Kidney (tissue), 14 donors: ENCODE measurements around the gene JTB. TPM values are rescaled to one million over a fixed set of nuclear protein-coding genes. Genes with fewer than 3 reads are reported as not detected.
A peak's percentile ranks its signal among the peaks of the same experiment; 100 is the strongest.

Source experiments
- DNase-seq, 5 donors: peaks; one replicate each; pipeline ENCODE4 v3.0.0-alpha.2; 2013 to 2020
- FAIRE-seq: peaks from 2 replicates; lab custom pipeline; 2012; peaks lifted over from hg19 to GRCh38; lab: Jason Lieb, UNC
- H3K27ac ChIP-seq, 2 donors: one replicate each; pipeline ENCODE4 v1.7.0; 2013; ENCODE audit warnings: low read depth in 2 of 2, low read length in 2 of 2, inconsistent platforms in 1 of 2
- H3K27me3 ChIP-seq: one replicate; pipeline ENCODE4 v1.7.1; 2013; ENCODE audit warnings: low read length, inconsistent platforms; ENCODE audit not compliant: control insufficient read depth, insufficient read depth
- H3K36me3 ChIP-seq, 3 donors: one replicate each; pipeline versions ENCODE4 v1.7.0 to v1.7.1; 2013; ENCODE audit warnings: low read length in 3 of 3, control low read depth in 1 of 3, inconsistent platforms in 1 of 3; ENCODE audit not compliant: insufficient read depth in 3 of 3, control insufficient read depth in 2 of 3
- H3K4me1 ChIP-seq, 3 donors: one replicate each; pipeline versions ENCODE4 v1.7.0 to v1.7.1; 2013; ENCODE audit warnings: low read length in 3 of 3, inconsistent platforms in 1 of 3, low read depth in 1 of 3; ENCODE audit not compliant: control insufficient read depth in 2 of 3, insufficient read depth in 2 of 3
- H3K4me3 ChIP-seq, 3 donors: one replicate each; pipeline versions ENCODE4 v1.7.0 to v1.8.1; 2013; ENCODE audit warnings: low read length in 3 of 3, control low read depth in 1 of 3, inconsistent platforms in 1 of 3
- H3K9ac ChIP-seq, 3 donors: one replicate each; pipeline versions ENCODE4 v1.7.0 to v1.7.1; 2013; ENCODE audit warnings: low read length in 3 of 3, control low read depth in 1 of 3, inconsistent platforms in 1 of 3
- H3K9me3 ChIP-seq, 3 donors: one replicate each; pipeline versions ENCODE4 v1.7.0 to v1.7.1; 2013; ENCODE audit warnings: low read length in 3 of 3, control low read depth in 1 of 3, inconsistent platforms in 1 of 3; ENCODE audit not compliant: control insufficient read depth in 2 of 3, insufficient read depth in 1 of 3
- CTCF ChIP-seq: IDR thresholded peaks from 3 replicates; pipeline ENCODE4 v1.5.1; 2012; ENCODE audit warnings: mild to moderate bottlenecking, moderate library complexity, borderline replicate concordance; ENCODE audit not compliant: insufficient read depth; ENCODE audit errors: extremely low read depth
- intact Hi-C: fragments of 100-400 bp; cut with DNase I; formaldehyde crosslinking; loops from one replicate; pipeline ENCODE4 v1.11.1; 2022
- microRNA-seq: library from miRNA; unstranded; fragments of <30 nt; microRNA quantifications from one replicate; pipeline ENCODE4 v1.2.0, GENCODE V29; 2020
- polyA plus RNA-seq: library from polyadenylated mRNA; stranded (reverse); fragments of 350-450 nt; fragmentation: Illumina TruSeq; extraction: RNeasy Lipid Tissue Mini Kit (QIAGEN cat#74804); gene quantifications from one replicate; pipeline ENCODE4 v1.2.3, GENCODE V29; 2014; ENCODE audit warnings: low read depth, low replicate concordance; ENCODE audit not compliant: insufficient read depth
- total RNA-seq: library from RNA; stranded (reverse); fragmentation: NEBNext Ultra II Directional; extraction: Animal tissue kit (Norgen Biotek cat#: 25700); gene quantifications from one replicate; pipeline ENCODE4 v1.2.1, GENCODE V29; 2021
- donor health status: control.
- donor health status: control.
- donor health status: control.
- donor health status: control.
- donor health status: control.
- donor health status: DM: yes; HTN: yes; CAD: no.
- donor health status: Normal renal cell carcinoma (clear cell type).

JTB gene
- total and polyA plus RNA-seq, 2 donors from 2014 or later: 97.0 to 188 TPM

- FAIRE-seq: no peak
These were observed 48.6 kb downstream of the JTB start for GRCh38 chr1:153928791-153929341.

GRCh38 chr1:153928245-153928644 is 49.2 kb downstream of the JTB start:
- DNase-seq (no peak), FAIRE-seq (no peak)
- no peaks in the 10 kb centered on the region for H3K27me3 ChIP-seq
- H3K4me1 ChIP-seq: peaks cover 0 to 10% (median 0%) of the 10 kb centered on the region in 3 donors
- no peaks in the 10 kb centered on the region for H3K9me3 ChIP-seq
- no peak overlapping the region for H3K27ac ChIP-seq
- no peak overlapping the region for H3K9ac ChIP-seq
- TF ChIP-seq CTCF: no peak
- H3K4me3 ChIP-seq: no peak overlapping the region
- H3K36me3 ChIP-seq: peaks cover 0 to 20% (median 6%) of the 10 kb centered on the region in 3 donors
- intact Hi-C loops: no loop called here

More at GRCh38 chr1:153928791-153929341, 48.6 kb downstream of the JTB start:
- H3K27me3 ChIP-seq: no peaks in the 10 kb centered on the region
- peaks cover 0 to 7% (median 0%) of the 10 kb centered on the region in 3 donors for H3K4me1 ChIP-seq
- no peaks in the 10 kb centered on the region for H3K9me3 ChIP-seq
- H3K9ac ChIP-seq: no peak overlapping the region
- no peak overlapping the region for H3K4me3 ChIP-seq
- peaks cover 0 to 24% (median 7%) of the 10 kb centered on the region in 3 donors for H3K36me3 ChIP-seq
- DNase-seq: peak in 1 of 5 donors; percentile 19
- intact Hi-C loops: no loop called here
- H3K27ac ChIP-seq: no peak overlapping the region
- TF ChIP-seq CTCF: no peak

GRCh38 chr1:153926405-153926804 is 51.1 kb downstream of the JTB start:
- no peaks in the 10 kb centered on the region for H3K27me3 ChIP-seq
- FAIRE-seq (no peak), DNase-seq (no peak)
- peaks cover 0 to 8% (median 0%) of the 10 kb centered on the region in 3 donors for H3K36me3 ChIP-seq
- no peak for TF ChIP-seq CTCF
- no peak overlapping the region for H3K4me3 ChIP-seq
- H3K9ac ChIP-seq: no peak overlapping the region
- H3K27ac ChIP-seq: no peak overlapping the region
- intact Hi-C loops: no loop called here
- H3K4me1 ChIP-seq: peaks cover 0 to 16% (median 2%) of the 10 kb centered on the region in 3 donors
- H3K9me3 ChIP-seq: no peaks in the 10 kb centered on the region

Small RNAs within 50 kb of the gene (microRNA-seq; reads per million reads assigned to microRNA genes)
- not detected for gene MIR6737

Other genes with a start within 250 kb of the JTB start
- 74.8 TPM for gene INTS3, start 249.6 kb downstream of the JTB start, total RNA-seq
- gene INTS3, start 249.6 kb downstream of the JTB start, polyA plus RNA-seq: 42.7 TPM
- 54.0 TPM for gene SLC27A3, start 202.3 kb downstream of the JTB start, total RNA-seq
- gene SLC27A3, start 202.3 kb downstream of the JTB start, polyA plus RNA-seq: 36.9 TPM
- 49.0 TPM for gene GATAD2B, start 54.7 kb downstream of the JTB start, total RNA-seq
- 3.6 TPM for gene GATAD2B, start 54.7 kb downstream of the JTB start, polyA plus RNA-seq
- gene DENND4B, start 31.0 kb downstream of the JTB start, total RNA-seq: 60.6 TPM
- 13.2 TPM for gene DENND4B, start 31.0 kb downstream of the JTB start, polyA plus RNA-seq
- gene CRTC2, start 19.1 kb downstream of the JTB start, total RNA-seq: 44.8 TPM
- 28.6 TPM for gene CRTC2, start 19.1 kb downstream of the JTB start, polyA plus RNA-seq
- 125 TPM for gene SLC39A1, start 14.1 kb downstream of the JTB start, total RNA-seq
- gene SLC39A1, start 14.1 kb downstream of the JTB start, polyA plus RNA-seq: 106 TPM
- gene CREB3L4, start 9.8 kb downstream of the JTB start, total RNA-seq: 10.9 TPM
- gene CREB3L4, start 9.8 kb downstream of the JTB start, polyA plus RNA-seq: 9.3 TPM
- gene RAB13, start 8.7 kb upstream of the JTB start, total RNA-seq: 142 TPM
- gene RAB13, start 8.7 kb upstream of the JTB start, polyA plus RNA-seq: 226 TPM
- 1,447 TPM for gene RPS27, start 13.1 kb upstream of the JTB start, total RNA-seq
- 4,953 TPM for gene RPS27, start 13.1 kb upstream of the JTB start, polyA plus RNA-seq
- gene NUP210L, start 177.4 kb upstream of the JTB start, total RNA-seq: 0.06 TPM
- not detected for gene NUP210L, start 177.4 kb upstream of the JTB start, polyA plus RNA-seq
- 315 TPM for gene TPM3, start 214.4 kb upstream of the JTB start, total RNA-seq
- gene TPM3, start 214.4 kb upstream of the JTB start, polyA plus RNA-seq: 156 TPM
- not detected for gene CFAP141, start 228.7 kb upstream of the JTB start, total RNA-seq
- not detected for gene CFAP141, start 228.7 kb upstream of the JTB start, polyA plus RNA-seq
- gene UBAP2L, start 243.3 kb upstream of the JTB start, total RNA-seq: 131 TPM
- gene UBAP2L, start 243.3 kb upstream of the JTB start, polyA plus RNA-seq: 46.2 TPM